ENCODE measurements around the gene LYST. TPM values are rescaled to one million over a fixed set of nuclear protein-coding genes. Genes with fewer than 3 reads are reported as not detected.

The LYST gene
- polyA plus RNA-seq, 1 of the 3 experiments (the other 2 are of a cell fraction) = 3.9 TPM

DNA sequence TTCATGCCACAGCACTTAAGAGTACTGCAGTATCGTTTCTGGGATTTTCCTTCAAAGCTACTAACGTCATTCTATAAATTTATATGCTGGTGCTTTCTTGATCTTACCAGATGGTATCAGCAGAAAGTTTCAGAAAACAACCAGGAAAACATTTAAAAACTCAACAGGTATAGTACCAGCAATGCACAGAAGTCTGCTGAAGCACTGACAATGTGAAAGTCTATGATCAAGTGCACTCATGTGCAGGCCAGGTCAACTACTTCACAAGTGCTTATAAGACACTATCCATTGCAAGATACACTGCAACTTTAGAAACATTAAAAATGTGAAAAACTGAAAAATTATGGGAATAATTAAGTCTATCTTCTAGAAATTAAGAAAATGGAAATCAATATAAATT is 34.7 kb downstream of the LYST start:
- ChIA-PET CTCF (interaction anchor here (1.0 to 3.7 kb wide), 4 partner anchors 11 to 415 kb away, joined by 3 to 18 read pairs (median 4); no protein-coding TSS in a partner anchor), POLR2A (no interaction called here)
- TF ChIP-seq NFIC (IDR thresholded peaks at IDR 0.05; ENCODE audit: borderline replicate concordance) (no peak), REST (IDR thresholded peaks at IDR 0.05; ENCODE audit: low read depth, low read length) (no peak), GABPA (IDR thresholded peaks at IDR 0.05; ENCODE audit: low read depth) (no peak), RXRA (IDR thresholded peaks at IDR 0.05; ENCODE audit: borderline replicate concordance, low read depth) (no peak), MEF2A (IDR thresholded peaks at IDR 0.05; ENCODE audit: borderline replicate concordance, low read depth) (no peak), GATA2 (CRISPR knock-in tag; IDR thresholded peaks at IDR 0.05) (no peak), RCOR1 (IDR thresholded peaks at IDR 0.05; ENCODE audit: low read length) (no peak), POLR2AphosphoS5 (IDR thresholded peaks at IDR 0.05; ENCODE audit: low read depth, low read length) (no peak), SIN3A (IDR thresholded peaks at IDR 0.05; ENCODE audit: borderline replicate concordance, low read depth, low read length) (no peak)
- TF ChIP-seq, protein P1, sequence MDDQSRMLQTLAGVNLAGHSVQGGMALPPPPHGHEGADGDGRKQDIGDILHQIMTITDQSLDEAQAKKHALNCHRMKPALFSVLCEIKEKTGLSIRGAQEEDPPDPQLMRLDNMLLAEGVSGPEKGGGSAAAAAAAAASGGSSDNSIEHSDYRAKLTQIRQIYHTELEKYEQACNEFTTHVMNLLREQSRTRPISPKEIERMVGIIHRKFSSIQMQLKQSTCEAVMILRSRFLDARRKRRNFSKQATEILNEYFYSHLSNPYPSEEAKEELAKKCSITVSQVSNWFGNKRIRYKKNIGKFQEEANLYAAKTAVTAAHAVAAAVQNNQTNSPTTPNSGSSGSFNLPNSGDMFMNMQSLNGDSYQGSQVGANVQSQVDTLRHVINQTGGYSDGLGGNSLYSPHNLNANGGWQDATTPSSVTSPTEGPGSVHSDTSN (IDR thresholded peaks at IDR 0.05) = no peak
- TF ChIP-seq, protein P2, sequence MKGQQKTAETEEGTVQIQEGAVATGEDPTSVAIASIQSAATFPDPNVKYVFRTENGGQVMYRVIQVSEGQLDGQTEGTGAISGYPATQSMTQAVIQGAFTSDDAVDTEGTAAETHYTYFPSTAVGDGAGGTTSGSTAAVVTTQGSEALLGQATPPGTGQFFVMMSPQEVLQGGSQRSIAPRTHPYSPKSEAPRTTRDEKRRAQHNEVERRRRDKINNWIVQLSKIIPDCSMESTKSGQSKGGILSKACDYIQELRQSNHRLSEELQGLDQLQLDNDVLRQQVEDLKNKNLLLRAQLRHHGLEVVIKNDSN (IDR thresholded peaks at IDR 0.05; ENCODE audit: borderline replicate concordance, low read depth) = no peak
- Histone ChIP-seq H2AFZ (ENCODE audit: low read depth) (no peak overlapping the region), H3K27ac (ENCODE audit: low read depth in 2 of 2, low read length in 1 of 2) (no peak overlapping the region), H3K4me1 (ENCODE audit: control insufficient read depth in 1 of 2, insufficient read depth in 2 of 2, low read depth in 1 of 2, low read length in 1 of 2) (no peaks in the 10 kb centered on the region; a peak in 1 of 4 replicates), H3K9me2 (no peaks in the 10 kb centered on the region), H3K4me3 (ENCODE audit: low read depth in 2 of 2, low read length in 1 of 2) (no peak overlapping the region), H3K4me2 (no peak overlapping the region), H3K9ac (no peak overlapping the region), H3K79me2 (ENCODE audit: insufficient read depth) (no peaks in the 10 kb centered on the region), H3K9me3 (no peaks in the 10 kb centered on the region), H3K36me3 (replicated peaks in 1 of 2; ENCODE audit: control insufficient read depth in 1 of 2, insufficient read depth in 2 of 2, low read length in 1 of 2) (peaks cover 7 to 13% of the 10 kb centered on the region in 2 experiments), H3K27me3 (ENCODE audit: insufficient read depth) (no peaks in the 10 kb centered on the region), H3F3A (replicated peaks; ENCODE audit: insufficient read depth) (no peaks in the 10 kb centered on the region), H4K20me1 (ENCODE audit: insufficient read depth) (no peaks in the 10 kb centered on the region)
- DNase-seq = no peak
- 97% methylated on average over 2 of the region's 2 CpGs for WGBS (ENCODE audit: low lambda C conversion rate)

- Histone ChIP-seq H2AFZ (ENCODE audit: low read depth) (no peak overlapping the region), H3K79me2 (ENCODE audit: insufficient read depth) (no peaks in the 10 kb centered on the region), H4K20me1 (ENCODE audit: insufficient read depth) (no peaks in the 10 kb centered on the region), H3K9me3 (no peaks in the 10 kb centered on the region), H3K27ac (ENCODE audit: low read depth in 2 of 2, low read length in 1 of 2) (no peak overlapping the region), H3K4me1 (ENCODE audit: control insufficient read depth in 1 of 2, insufficient read depth in 2 of 2, low read depth in 1 of 2, low read length in 1 of 2) (no peaks in the 10 kb centered on the region; a peak in 1 of 4 replicates), H3K27me3 (ENCODE audit: insufficient read depth) (no peaks in the 10 kb centered on the region), H3F3A (replicated peaks; ENCODE audit: insufficient read depth) (no peaks in the 10 kb centered on the region), H3K4me2 (no peak overlapping the region), H3K9me2 (no peaks in the 10 kb centered on the region), H3K4me3 (ENCODE audit: low read depth in 2 of 2, low read length in 1 of 2) (no peak overlapping the region), H3K9ac (no peak overlapping the region), H3K36me3 (replicated peaks in 1 of 2; ENCODE audit: control insufficient read depth in 1 of 2, insufficient read depth in 2 of 2, low read length in 1 of 2) (peaks cover 7 to 13% of the 10 kb centered on the region in 2 experiments)
- WGBS (ENCODE audit: low lambda C conversion rate) = 71% methylated on average over 5 of the region's 5 CpGs
- no peak for DNase-seq
- ChIA-PET POLR2A (no interaction called here), CTCF (interaction anchor here (0.6 to 3.1 kb wide), 2 partner anchors 12 to 230 kb away, joined by 3 to 13 read pairs; no protein-coding TSS in a partner anchor)
- TF ChIP-seq, protein P3, sequence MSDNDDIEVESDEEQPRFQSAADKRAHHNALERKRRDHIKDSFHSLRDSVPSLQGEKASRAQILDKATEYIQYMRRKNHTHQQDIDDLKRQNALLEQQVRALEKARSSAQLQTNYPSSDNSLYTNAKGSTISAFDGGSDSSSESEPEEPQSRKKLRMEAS (IDR thresholded peaks at IDR 0.05; ENCODE audit: low read depth) = no peak
- TF ChIP-seq RFX5 (IDR thresholded peaks at IDR 0.05; ENCODE audit: low read length) (no peak), MEF2A (IDR thresholded peaks at IDR 0.05; ENCODE audit: borderline replicate concordance, low read depth) (no peak), POLR2AphosphoS5 (IDR thresholded peaks at IDR 0.05; ENCODE audit: low read depth, low read length) (no peak), RCOR1 (IDR thresholded peaks at IDR 0.05; ENCODE audit: low read length) (no peak), SMC3 (IDR thresholded peaks at IDR 0.05; ENCODE audit: low read depth, low read length) (no peak), TCF12 (IDR thresholded peaks at IDR 0.05) (no peak), JUND (IDR thresholded peaks at IDR 0.05) (no peak), REST (IDR thresholded peaks at IDR 0.05; ENCODE audit: low read depth, low read length) (no peak), GATA2 (CRISPR knock-in tag; IDR thresholded peaks at IDR 0.05) (no peak), MXI1 (IDR thresholded peaks at IDR 0.05; ENCODE audit: low read depth, low read length) (no peak)
- TF ChIP-seq, protein P1 (IDR thresholded peaks at IDR 0.05) = no peak
Measured at GRCh38 chr1:235831148-235831547, 35.6 kb downstream of the LYST start.
